HCT116 (cell line): ENCODE results near the gene ACP3. TPM values are rescaled to one million over a fixed set of nuclear protein-coding genes. Genes with fewer than 3 reads are reported as not detected.

Experiments
- ATAC-seq: fragments of 200-7000 bp; cut with Tn5 transposase; 2 replicates; pipeline ENCODE4 v1.9.1; 2020; ENCODE audit warnings: mild to moderate bottlenecking, moderate library complexity
- BruUV-seq: library from RNA; stranded (reverse); fragments of 400-500 nt; replicated peaks from 2 replicates; lab custom pipeline; 2021; lab: Mats Ljungman, UMichigan
- CTCF ChIA-PET: fragments of 300-600 bp; sonication (Branson Sonifier 250); formaldehyde crosslinking; loops from one replicate; lab custom pipeline; 2021; ENCODE audit warnings: antibody characterized with exemption; lab: Charles Lee
- POLR2A ChIA-PET: fragments of 300-600, 350-600 bp; sonication (Branson Sonifier 250); formaldehyde crosslinking; loops from one replicate; lab custom pipeline; 2021; ENCODE audit warnings: antibody characterized with exemption; lab: Charles Lee
- RAD21 ChIA-PET, 2 experiments: fragments of 300-600 bp; sonication (Branson Sonifier 250); formaldehyde crosslinking; loops; one replicate each; lab custom pipeline; 2023; ENCODE audit warnings: low total read pairs in 2 of 2; ENCODE audit not compliant: uncharacterized antibody in 2 of 2, unreplicated experiment in 2 of 2, low non-redundant PET in 1 of 2; lab: Charles Lee
- DNase-seq: peaks from one replicate; pipeline ENCODE4 v3.0.0-alpha.2; 2010; ENCODE audit warnings: low read depth, low spot score
- H2AFZ ChIP-seq: fragments of 200-600 bp; shearing (Covaris generic), sonication (generic); 2 replicates; pipeline ENCODE4 v1.6.1; 2017; ENCODE audit warnings: low read depth, mixed run types, mixed read lengths, antibody characterized with exemption, low read length; ENCODE audit not compliant: poor library complexity, severe bottlenecking
- H3K27ac ChIP-seq: 2 replicates; pipeline ENCODE4 v1.5.1; 2012; ENCODE audit warnings: low read depth, low read length
- H3K27me3 ChIP-seq: fragments of 200-600 bp; sonication (generic); 2 replicates; pipeline ENCODE4 v1.6.1; 2016; ENCODE audit warnings: mixed run types, low read length, mixed read lengths; ENCODE audit not compliant: insufficient read depth
- H3K36me3 ChIP-seq, 2 experiments: fragments of 200-500 bp in 1 of 2; fragments of 200-600 bp in 1 of 2; sonication (Bioruptor generic) in 1 of 2; sonication (generic) in 1 of 2; 2 replicates each; pipeline versions ENCODE4 v1.5.1 to v1.6.1; 2014 to 2016; ENCODE audit warnings: low read length in 2 of 2, inconsistent platforms in 1 of 2, mixed read lengths in 1 of 2, mixed run types in 1 of 2; ENCODE audit not compliant: insufficient read depth in 2 of 2, control insufficient read depth in 1 of 2
- H3K4me1 ChIP-seq, 2 experiments: fragments of 200-600 bp in 1 of 2; sonication (generic) in 1 of 2; 2 replicates each; pipeline versions ENCODE4 v1.5.1 to v1.6.1; 2012 to 2017; ENCODE audit warnings: low read length in 2 of 2, inconsistent platforms in 1 of 2, mild to moderate bottlenecking in 1 of 2, mixed read lengths in 1 of 2, mixed run types in 1 of 2, moderate library complexity in 1 of 2; ENCODE audit not compliant: insufficient read depth in 2 of 2, control insufficient read depth in 1 of 2
- H3K4me2 ChIP-seq: fragments of 200-600 bp; sonication (generic); 2 replicates; pipeline ENCODE4 v1.6.1; 2017; ENCODE audit warnings: mixed run types, low read length, mixed read lengths
- H3K4me3 ChIP-seq, 2 experiments: fragments of 200-600 bp in 1 of 2; sonication (generic) in 1 of 2; replicated peaks in 1 of 2; 2 replicates each; pipeline ENCODE4 v1.5.1; 2011 to 2016; ENCODE audit warnings: low read length in 2 of 2, control low read depth in 1 of 2, low read depth in 1 of 2, mild to moderate bottlenecking in 1 of 2, mixed read lengths in 1 of 2, mixed run types in 1 of 2
- H3K79me2 ChIP-seq: fragments of 200-600 bp; sonication (generic); 2 replicates; pipeline ENCODE4 v1.6.1; 2017; ENCODE audit warnings: mild to moderate bottlenecking, mixed run types, low read length, moderate library complexity, mixed read lengths; ENCODE audit not compliant: insufficient read depth
- H3K9ac ChIP-seq: fragments of 200-600 bp; sonication (generic); 2 replicates; pipeline ENCODE4 v1.6.1; 2016; ENCODE audit warnings: low read length, mixed read lengths
- H3K9me2 ChIP-seq: fragments of 200-600 bp; sonication (generic), shearing (Covaris generic); 2 replicates; pipeline ENCODE4 v1.6.1; 2017; ENCODE audit warnings: mixed run types, mild to moderate bottlenecking, moderate library complexity; ENCODE audit not compliant: insufficient read depth
- H3K9me3 ChIP-seq, 2 experiments: fragments of 200-500 bp in 1 of 2; fragments of 200-600 bp in 1 of 2; sonication (Bioruptor generic) in 1 of 2; sonication (generic) in 1 of 2; 2 replicates each; pipeline ENCODE4 v1.6.1; 2014 to 2017; ENCODE audit warnings: low read length in 2 of 2, mixed read lengths in 2 of 2, inconsistent platforms in 1 of 2, low read depth in 1 of 2, mild to moderate bottlenecking in 1 of 2, mixed run types in 1 of 2, moderate library complexity in 1 of 2; ENCODE audit not compliant: control insufficient read depth in 1 of 2, insufficient read depth in 1 of 2
- H4K20me1 ChIP-seq: fragments of 200-600 bp; sonication (generic), shearing (Covaris generic); 2 replicates; pipeline ENCODE4 v1.6.1; 2017; ENCODE audit warnings: mixed run types, mild to moderate bottlenecking, moderate library complexity; ENCODE audit not compliant: insufficient read depth
- CEBPB ChIP-seq: IDR thresholded peaks from 2 replicates; pipeline ENCODE4 v1.6.1; 2012; ENCODE audit warnings: low read depth
- EGR1 ChIP-seq: IDR thresholded peaks from 2 replicates; pipeline ENCODE4 v1.6.1; 2012; ENCODE audit warnings: low read depth
- ELF1 ChIP-seq: IDR thresholded peaks from 2 replicates; pipeline ENCODE4 v1.6.1; 2012; ENCODE audit warnings: low read depth, borderline replicate concordance
- EZH2phosphoT487 ChIP-seq: fragments of 200-600 bp; IDR thresholded peaks from 2 replicates; pipeline ENCODE4 v1.6.1; 2018; ENCODE audit warnings: antibody characterized with exemption, borderline replicate concordance
- YY1 ChIP-seq: IDR thresholded peaks from 2 replicates; pipeline ENCODE4 v1.6.1; 2011; ENCODE audit warnings: low read length, low read depth, moderate library complexity, mild to moderate bottlenecking; ENCODE audit not compliant: insufficient replicate concordance; ENCODE audit errors: extremely low read depth
- intact Hi-C: fragments of 100-400 bp; cut with micrococcal nuclease; formaldehyde crosslinking; loops from 2 replicates; pipeline ENCODE4 v1.10.0; 2022
- total RNA-seq: library from RNA; stranded (reverse); gene quantifications from one replicate; pipeline ENCODE4 v1.2.1, GENCODE V29; 2021; ENCODE audit not compliant: unreplicated experiment
- TF ChIP-seq, protein P1 (sequence below), 3 experiments: fragments of 200-600 bp in 1 of 3; sonication (generic) in 1 of 3; IDR thresholded peaks in 2 of 3; conservative IDR thresholded peaks in 1 of 3; 2 replicates each; pipeline ENCODE4 v1.5.1; 2012 to 2017; ENCODE audit warnings: low read depth in 2 of 3, low read length in 2 of 3, antibody characterized with exemption in 1 of 3, borderline replicate concordance in 1 of 3, control low read depth in 1 of 3, mild to moderate bottlenecking in 1 of 3, mixed read lengths in 1 of 3, mixed run types in 1 of 3, moderate library complexity in 1 of 3; ENCODE audit not compliant: insufficient read depth in 1 of 3

The ACP3 gene
- total RNA-seq, 1 experiment from 2014 or later, result 0.79 TPM

GRCh38 chr3:132289316-132289715 lies 27.9 kb upstream of the ACP3 start:
- no peak overlapping the region for H2AFZ ChIP-seq
- intact Hi-C loops, result no loop called here
- ChIA-PET RAD21 (no interaction called here), CTCF (no interaction called here), POLR2A (no interaction called here)
- no peak for ATAC-seq
- H3K4me3 ChIP-seq, result no peak overlapping the region
- TF ChIP-seq, protein P1, sequence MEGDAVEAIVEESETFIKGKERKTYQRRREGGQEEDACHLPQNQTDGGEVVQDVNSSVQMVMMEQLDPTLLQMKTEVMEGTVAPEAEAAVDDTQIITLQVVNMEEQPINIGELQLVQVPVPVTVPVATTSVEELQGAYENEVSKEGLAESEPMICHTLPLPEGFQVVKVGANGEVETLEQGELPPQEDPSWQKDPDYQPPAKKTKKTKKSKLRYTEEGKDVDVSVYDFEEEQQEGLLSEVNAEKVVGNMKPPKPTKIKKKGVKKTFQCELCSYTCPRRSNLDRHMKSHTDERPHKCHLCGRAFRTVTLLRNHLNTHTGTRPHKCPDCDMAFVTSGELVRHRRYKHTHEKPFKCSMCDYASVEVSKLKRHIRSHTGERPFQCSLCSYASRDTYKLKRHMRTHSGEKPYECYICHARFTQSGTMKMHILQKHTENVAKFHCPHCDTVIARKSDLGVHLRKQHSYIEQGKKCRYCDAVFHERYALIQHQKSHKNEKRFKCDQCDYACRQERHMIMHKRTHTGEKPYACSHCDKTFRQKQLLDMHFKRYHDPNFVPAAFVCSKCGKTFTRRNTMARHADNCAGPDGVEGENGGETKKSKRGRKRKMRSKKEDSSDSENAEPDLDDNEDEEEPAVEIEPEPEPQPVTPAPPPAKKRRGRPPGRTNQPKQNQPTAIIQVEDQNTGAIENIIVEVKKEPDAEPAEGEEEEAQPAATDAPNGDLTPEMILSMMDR (IDR thresholded peaks at IDR 0.05 in 2 of 3, conservative IDR thresholded peaks at IDR 0.05 in 1 of 3; ENCODE audit: borderline replicate concordance in 1 of 3, insufficient read depth in 1 of 3, low read depth in 2 of 3, low read length in 2 of 3), result no peak
- no peaks in the 10 kb centered on the region for H3K36me3 ChIP-seq
- no peaks in the 10 kb centered on the region for H3K79me2 ChIP-seq
- H3K27ac ChIP-seq, result no peak overlapping the region
- no peaks in the 10 kb centered on the region for H3K9me3 ChIP-seq
- H3K4me1 ChIP-seq, result no peaks in the 10 kb centered on the region
- no peak overlapping the region for H3K4me2 ChIP-seq
- no peak overlapping the region for H3K9ac ChIP-seq
- H3K27me3 ChIP-seq, result no peaks in the 10 kb centered on the region
- no peak for DNase-seq
- H4K20me1 ChIP-seq, result no peaks in the 10 kb centered on the region
- H3K9me2 ChIP-seq, result no peaks in the 10 kb centered on the region
- BruUV-seq, result no TSS peak

- CTCF ChIA-PET, result interaction anchor here (0.9 kb wide), 1 partner anchor 26 kb away, joined by 3 read pairs; the partner anchor contains the start of gene ACP3
- ATAC-seq, result no peak
These were observed 26.4 kb upstream of the ACP3 start for GRCh38 chr3:132290833-132291232.

More at GRCh38 chr3:132290833-132291232, 26.4 kb upstream of the ACP3 start:
- Histone ChIP-seq H3K9ac (no peak overlapping the region), H3K27ac (no peak overlapping the region), H2AFZ (peak overlapping the region; percentile 22), H3K4me1 (no peaks in the 10 kb centered on the region), H3K9me2 (no peaks in the 10 kb centered on the region), H3K27me3 (no peaks in the 10 kb centered on the region), H3K4me2 (no peak overlapping the region), H3K9me3 (no peaks in the 10 kb centered on the region), H4K20me1 (no peaks in the 10 kb centered on the region), H3K4me3 (no peak overlapping the region), H3K36me3 (no peaks in the 10 kb centered on the region), H3K79me2 (no peaks in the 10 kb centered on the region)
- TF ChIP-seq ELF1, result no peak
- TF ChIP-seq CEBPB, result peak; percentile 64
- no peak for TF ChIP-seq EGR1
- no peak for TF ChIP-seq YY1
- TF ChIP-seq EZH2phosphoT487, result no peak
- DNase-seq, result no peak
- intact Hi-C loops, result no loop called here
- POLR2A ChIA-PET, result no interaction called here
- BruUV-seq, result no TSS peak
- RAD21 ChIA-PET, result no interaction called here
